Measurements from ENCODE around the gene CEP290. TPM values are rescaled to one million over a fixed set of nuclear protein-coding genes. Genes with fewer than 3 reads are reported as not detected.
A peak's percentile ranks its signal among the peaks of the same experiment; 100 is the strongest.
"Not testable (repeated sequence)": the region's sequence is repeated elsewhere in the genome, so short reads cannot be mapped to it uniquely, and the experiment has no call there.

Gene CEP290
- total and polyA plus RNA-seq, 10 donors: 4.2 to 27.1 (median 15.3) TPM

- H3K4me1 ChIP-seq: peaks cover 6 to 53% (median 26%) of the 10 kb centered on the region in 6 donors
- H3K4me3 ChIP-seq: no peak overlapping the region
- H3K36me3 ChIP-seq: peaks cover 0 to 14% (median 2%) of the 10 kb centered on the region in 6 donors
- intact Hi-C loops (cut with DNase I; ENCODE audit: low total_unique reads): no loop called here
- no peaks in the 10 kb centered on the region for H3K27me3 ChIP-seq (replicated peaks in 1 of 7)
- no peak for DNase-seq
- no peak overlapping the region for H3K27ac ChIP-seq
- H3K9me3 ChIP-seq: no peaks in the 10 kb centered on the region
- 92 to 98% (median 94%) methylated on average over 3 of the region's 3 CpGs for WGBS, 5 donors
- TF ChIP-seq POLR2AphosphoS5 (IDR thresholded peaks at IDR 0.05) (no peak), POLR2A (IDR thresholded peaks at IDR 0.05) (no peak)
- TF ChIP-seq, protein P1, sequence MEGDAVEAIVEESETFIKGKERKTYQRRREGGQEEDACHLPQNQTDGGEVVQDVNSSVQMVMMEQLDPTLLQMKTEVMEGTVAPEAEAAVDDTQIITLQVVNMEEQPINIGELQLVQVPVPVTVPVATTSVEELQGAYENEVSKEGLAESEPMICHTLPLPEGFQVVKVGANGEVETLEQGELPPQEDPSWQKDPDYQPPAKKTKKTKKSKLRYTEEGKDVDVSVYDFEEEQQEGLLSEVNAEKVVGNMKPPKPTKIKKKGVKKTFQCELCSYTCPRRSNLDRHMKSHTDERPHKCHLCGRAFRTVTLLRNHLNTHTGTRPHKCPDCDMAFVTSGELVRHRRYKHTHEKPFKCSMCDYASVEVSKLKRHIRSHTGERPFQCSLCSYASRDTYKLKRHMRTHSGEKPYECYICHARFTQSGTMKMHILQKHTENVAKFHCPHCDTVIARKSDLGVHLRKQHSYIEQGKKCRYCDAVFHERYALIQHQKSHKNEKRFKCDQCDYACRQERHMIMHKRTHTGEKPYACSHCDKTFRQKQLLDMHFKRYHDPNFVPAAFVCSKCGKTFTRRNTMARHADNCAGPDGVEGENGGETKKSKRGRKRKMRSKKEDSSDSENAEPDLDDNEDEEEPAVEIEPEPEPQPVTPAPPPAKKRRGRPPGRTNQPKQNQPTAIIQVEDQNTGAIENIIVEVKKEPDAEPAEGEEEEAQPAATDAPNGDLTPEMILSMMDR (IDR thresholded peaks at IDR 0.05 in 8 of 11, conservative IDR thresholded peaks at IDR 0.05 in 3 of 11): no peak
These were observed 2.9 kb upstream of the CEP290 start for GRCh38 chr12:88144546-88145468.

GRCh38 chr12:88144037-88144436 lies 2.1 kb upstream of the CEP290 start:
- Histone ChIP-seq H3K4me1 (peaks cover 6 to 53% (median 26%) of the 10 kb centered on the region in 6 donors), H3K4me3 (no peak overlapping the region), H3K36me3 (peaks cover 0 to 15% (median 0%) of the 10 kb centered on the region in 6 donors), H3K27ac (no peak overlapping the region), H3K9me3 (no peaks in the 10 kb centered on the region), H3K27me3 (replicated peaks in 1 of 7) (no peaks in the 10 kb centered on the region)
- 95 to 99% (median 95%) methylated on average over 5 of the region's 5 CpGs for WGBS, 5 donors
- no peak for DNase-seq
- no peak for TF ChIP-seq POLR2AphosphoS5 (IDR thresholded peaks at IDR 0.05)
- TF ChIP-seq, protein P1 (IDR thresholded peaks at IDR 0.05 in 8 of 11, conservative IDR thresholded peaks at IDR 0.05 in 3 of 11): no peak
- no peak for TF ChIP-seq POLR2A (IDR thresholded peaks at IDR 0.05)
- intact Hi-C loops (cut with DNase I; ENCODE audit: low total_unique reads): no loop called here

- peak overlapping the region in 7 of 8 donors; percentile 61 to 86 (median 81) for H3K27ac ChIP-seq
- peaks cover 6 to 53% (median 26%) of the 10 kb centered on the region in 6 donors for H3K4me1 ChIP-seq
- DNase-seq: peak; percentile 88
- 0 to 1% (median 1%) methylated on average over 18 of the region's 18 CpGs for WGBS, 5 donors
- H3K9me3 ChIP-seq: no peaks in the 10 kb centered on the region
- TF ChIP-seq, protein P1 (IDR thresholded peaks at IDR 0.05 in 8 of 11, conservative IDR thresholded peaks at IDR 0.05 in 3 of 11): no peak
- no peak for TF ChIP-seq POLR2A (IDR thresholded peaks at IDR 0.05)
- no peak for TF ChIP-seq POLR2AphosphoS5 (IDR thresholded peaks at IDR 0.05)
- intact Hi-C loops (cut with DNase I; ENCODE audit: low total_unique reads): no loop called here
- H3K4me3 ChIP-seq: peak overlapping the region; percentile 59 to 95 (median 69)
- H3K36me3 ChIP-seq: peaks cover 0 to 21% (median 0%) of the 10 kb centered on the region in 6 donors
- no peaks in the 10 kb centered on the region for H3K27me3 ChIP-seq (replicated peaks in 1 of 7)
These were observed 713 bp upstream of the CEP290 start for GRCh38 chr12:88142610-88142991.

DNA sequence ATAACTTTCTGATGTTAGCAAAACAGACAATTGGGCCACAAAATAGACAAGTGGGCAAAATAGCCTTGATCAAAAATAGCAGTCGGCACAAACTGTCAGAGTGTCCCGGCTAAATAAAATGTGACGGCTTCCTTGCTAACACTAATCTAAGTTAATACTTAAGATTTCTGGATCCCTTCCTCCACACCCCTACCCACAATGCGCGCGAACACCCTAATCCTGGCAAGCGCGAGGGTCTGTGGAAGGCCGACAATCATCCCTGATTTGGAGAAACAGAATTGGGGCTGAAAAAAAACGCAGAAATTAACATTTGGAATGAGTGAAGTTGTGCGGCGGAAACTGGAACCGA lies 489 bp downstream of the CEP290 start:
- Histone ChIP-seq H3K27ac (peak overlapping the region; percentile 73 to 86 (median 80)), H3K4me3 (peak overlapping the region; percentile 59 to 95 (median 69)), H3K27me3 (replicated peaks in 1 of 7) (no peaks in the 10 kb centered on the region), H3K4me1 (peaks cover 6 to 53% (median 26%) of the 10 kb centered on the region in 6 donors), H3K36me3 (peaks cover 0 to 31% (median under 1%) of the 10 kb centered on the region in 6 donors), H3K9me3 (no peaks in the 10 kb centered on the region)
- TF ChIP-seq POLR2A (IDR thresholded peaks at IDR 0.05) (no peak), POLR2AphosphoS5 (IDR thresholded peaks at IDR 0.05) (no peak)
- TF ChIP-seq, protein P1 (IDR thresholded peaks at IDR 0.05 in 8 of 11, conservative IDR thresholded peaks at IDR 0.05 in 3 of 11): no peak
- no peak for DNase-seq
- intact Hi-C loops (cut with DNase I; ENCODE audit: low total_unique reads): no loop called here
- 5 to 10% (median 8%) methylated on average over 13 of the region's 13 CpGs for WGBS, 5 donors

DNA sequence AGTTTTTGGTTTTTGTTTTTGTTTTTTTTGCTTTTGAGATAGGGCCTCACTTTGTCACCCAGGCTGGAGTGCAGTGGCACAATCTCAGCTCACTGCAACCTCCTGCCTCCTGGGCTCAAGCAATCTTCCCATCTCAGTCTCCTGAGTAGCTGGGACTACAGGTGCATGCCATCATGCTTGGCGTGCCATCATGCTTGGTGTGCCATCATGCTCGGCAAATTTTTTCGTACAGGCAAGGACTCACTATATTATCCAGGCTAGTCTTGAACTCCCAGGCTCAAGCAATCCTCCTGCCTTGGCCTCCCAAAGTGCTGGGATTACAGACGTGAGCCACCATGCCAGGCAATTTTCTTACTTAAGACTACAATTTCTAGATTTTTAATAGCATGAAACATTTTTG lies 2.2 kb downstream of the CEP290 start:
- peaks cover 6 to 41% (median 26%) of the 10 kb centered on the region in 6 donors for H3K4me1 ChIP-seq
- H3K4me3 ChIP-seq; H3K27me3 ChIP-seq (replicated peaks in 1 of 7); H3K27ac ChIP-seq; DNase-seq; H3K9me3 ChIP-seq; intact Hi-C loops (cut with DNase I; ENCODE audit: low total_unique reads): not testable (repeated sequence)
- H3K36me3 ChIP-seq: peaks cover 0 to 45% (median 4%) of the 10 kb centered on the region in 6 donors
- 94 to 99% (median 98%) methylated on average over 4 of the region's 4 CpGs for WGBS, 5 donors

- H3K9me3 ChIP-seq; H3K4me3 ChIP-seq; H3K27me3 ChIP-seq (replicated peaks in 1 of 7); H3K4me1 ChIP-seq; intact Hi-C loops (cut with DNase I; ENCODE audit: low total_unique reads); DNase-seq; H3K27ac ChIP-seq: not testable (repeated sequence)
- peaks cover 0 to 71% (median 11%) of the 10 kb centered on the region in 6 donors for H3K36me3 ChIP-seq
- WGBS, 5 donors: 96 to 100% (median 100%) methylated on average over 2 of the region's 2 CpGs
These were observed 8.7 kb downstream of the CEP290 start for GRCh38 chr12:88133181-88133580.

Data from spleen (tissue), 11 donors.